Activated T-cell treated with anti-CD3 and anti-CD28 coated beads, Interleukin-2, amount 50 U/mL, for 1 hour (primary cell): ENCODE results near the gene ANXA11.
"Not testable (repeated sequence)": the region's sequence is repeated elsewhere in the genome, so short reads cannot be mapped to it uniquely, and the experiment has no call there.

Experiments used
- DNase-seq: peaks from one replicate; pipeline ENCODE4 v3.0.0-alpha.2; 2020

Gene ANXA11

DNA sequence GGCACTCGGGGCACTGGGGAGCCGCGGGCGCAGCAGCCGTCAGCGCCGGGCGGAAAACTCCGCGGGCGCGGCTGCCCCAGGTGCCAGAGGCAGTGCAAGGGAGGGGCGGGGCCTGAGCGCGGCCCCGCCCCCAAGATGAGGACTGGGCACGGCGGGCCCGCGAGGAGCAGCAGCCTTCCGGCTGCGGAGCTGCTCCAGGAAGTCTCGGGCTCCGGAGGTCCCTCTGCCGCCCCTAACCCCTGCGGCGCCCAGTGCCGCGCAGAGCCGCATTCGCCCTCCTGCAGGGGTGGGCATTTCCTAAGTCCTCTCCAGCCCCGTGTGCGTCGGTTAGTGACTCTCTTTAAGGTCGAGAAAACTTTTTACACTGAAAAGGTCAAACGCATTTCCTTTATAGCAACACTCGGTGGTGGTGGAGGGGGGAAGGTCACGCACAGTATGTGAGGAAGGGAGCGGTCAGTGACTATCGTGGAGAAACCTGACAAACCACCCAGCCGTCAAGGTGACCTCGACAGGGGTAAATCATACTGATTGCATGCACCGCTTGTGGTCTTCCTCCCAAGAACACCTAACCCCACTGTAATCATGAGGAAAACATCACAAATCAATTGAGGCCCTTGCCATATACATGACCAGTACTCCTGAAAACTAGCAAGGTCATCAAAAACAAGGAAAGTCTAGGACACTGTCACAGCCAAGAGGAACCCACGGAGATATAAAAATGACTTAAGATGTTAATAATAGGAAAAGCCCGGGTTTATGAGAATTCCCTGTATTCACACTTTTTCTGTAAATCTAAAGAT, at the start of gene ANXA11:
Gene ANXA11, minus strand, starts transcription at position 61 of the 800 bp plus-strand sequence. CDS start 32,676 bp downstream, outside the sequence.
- DNase-seq = peak; percentile 89

DNA sequence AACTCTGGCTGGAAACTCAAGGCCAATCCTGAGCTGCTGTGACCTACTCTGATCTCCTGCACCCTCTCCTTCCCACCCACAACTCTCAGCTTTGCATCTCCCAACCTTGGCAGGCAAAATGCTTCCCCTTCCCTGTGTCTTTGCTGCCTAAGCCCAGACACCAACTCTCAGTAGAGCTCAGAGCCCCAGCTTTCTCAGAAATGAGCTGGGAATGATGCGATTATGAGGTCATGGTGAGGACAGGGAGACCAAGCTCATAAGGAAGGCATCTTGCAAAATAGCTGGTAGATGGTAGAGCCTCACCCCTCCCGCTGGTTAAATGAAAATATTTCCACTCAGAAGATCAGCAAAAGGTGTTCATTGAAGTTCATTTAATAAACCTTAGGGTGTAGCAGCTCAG, 49.4 kb upstream of the ANXA11 start:
- DNase-seq = not testable (repeated sequence)

DNA sequence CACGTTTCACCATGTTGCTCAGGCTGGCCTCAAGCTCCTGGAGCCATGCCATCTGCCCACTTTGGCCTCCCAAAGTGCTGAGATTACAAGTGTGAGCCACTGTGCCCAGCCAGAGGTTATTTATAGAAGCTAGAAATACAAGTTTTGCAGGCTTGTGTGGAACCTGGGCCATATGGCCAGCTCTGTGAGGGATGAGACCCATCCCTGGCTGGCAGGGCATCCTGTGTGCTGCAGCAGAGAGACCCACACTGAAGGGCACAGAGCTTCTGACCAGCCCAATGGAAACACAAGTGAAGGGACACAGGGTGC, 48.6 kb upstream of the ANXA11 start:
- DNase-seq = not testable (repeated sequence)

DNA sequence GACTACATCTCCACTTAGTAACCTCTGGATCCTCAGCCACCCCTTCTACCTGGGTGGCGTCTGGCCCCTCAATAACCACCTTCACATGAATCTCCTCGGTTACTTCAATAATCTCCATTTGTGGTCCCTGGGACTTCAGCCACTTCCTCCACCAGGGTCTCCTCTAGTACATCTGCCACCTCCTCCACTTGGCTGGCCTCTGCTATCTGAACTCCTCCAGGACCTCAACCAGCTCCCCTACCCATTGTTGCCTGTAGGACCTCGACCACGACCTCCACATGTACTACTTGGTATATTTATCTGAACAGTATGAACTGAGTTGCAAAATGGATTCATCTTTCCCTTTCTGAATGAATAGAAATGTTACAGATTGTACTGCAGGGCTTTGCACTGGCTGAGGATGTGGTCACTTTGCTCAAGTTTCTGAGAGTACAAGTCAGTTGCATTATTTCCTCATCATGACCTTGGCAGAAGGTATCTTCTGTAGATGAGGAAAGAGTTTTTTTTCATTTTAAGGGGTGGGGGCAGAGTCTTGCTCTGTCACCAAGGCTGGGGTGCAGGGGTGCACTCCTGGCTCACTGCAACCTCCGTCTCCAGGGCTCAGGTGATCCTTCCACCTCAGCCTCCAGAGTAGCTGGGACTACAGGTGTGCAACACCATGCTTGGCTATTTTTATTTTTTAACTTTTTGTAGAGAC, 48.1 kb upstream of the ANXA11 start:
- no peak for DNase-seq

DNA sequence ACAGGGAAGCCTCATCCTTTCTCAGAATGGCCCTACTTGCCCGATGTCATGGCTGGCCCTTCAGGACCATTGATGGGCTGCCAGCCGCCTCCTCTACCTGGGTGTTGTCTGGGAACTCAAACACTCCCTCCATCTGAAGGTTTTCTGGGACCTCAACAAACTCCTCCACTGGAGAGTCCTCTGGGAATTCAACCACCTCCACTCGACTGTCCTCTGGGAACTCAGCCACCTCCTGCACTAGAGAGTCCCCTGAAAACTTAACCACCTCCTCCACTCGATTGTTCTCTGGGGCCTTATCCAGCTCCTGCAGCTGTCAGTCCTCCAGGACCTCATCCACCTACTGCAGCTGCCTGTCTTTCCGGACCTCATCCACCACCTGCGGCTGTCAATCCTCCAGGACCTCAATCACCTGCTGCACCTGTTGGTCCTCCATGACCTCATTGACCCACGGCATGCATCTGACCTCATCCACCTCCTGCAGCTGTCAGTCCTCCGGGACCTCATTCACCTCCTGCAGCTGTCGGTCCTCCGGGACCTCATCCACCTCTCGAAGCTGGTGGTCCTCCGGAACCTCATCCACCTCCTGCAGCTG, 47.1 kb upstream of the ANXA11 start:
- DNase-seq = no peak

DNA sequence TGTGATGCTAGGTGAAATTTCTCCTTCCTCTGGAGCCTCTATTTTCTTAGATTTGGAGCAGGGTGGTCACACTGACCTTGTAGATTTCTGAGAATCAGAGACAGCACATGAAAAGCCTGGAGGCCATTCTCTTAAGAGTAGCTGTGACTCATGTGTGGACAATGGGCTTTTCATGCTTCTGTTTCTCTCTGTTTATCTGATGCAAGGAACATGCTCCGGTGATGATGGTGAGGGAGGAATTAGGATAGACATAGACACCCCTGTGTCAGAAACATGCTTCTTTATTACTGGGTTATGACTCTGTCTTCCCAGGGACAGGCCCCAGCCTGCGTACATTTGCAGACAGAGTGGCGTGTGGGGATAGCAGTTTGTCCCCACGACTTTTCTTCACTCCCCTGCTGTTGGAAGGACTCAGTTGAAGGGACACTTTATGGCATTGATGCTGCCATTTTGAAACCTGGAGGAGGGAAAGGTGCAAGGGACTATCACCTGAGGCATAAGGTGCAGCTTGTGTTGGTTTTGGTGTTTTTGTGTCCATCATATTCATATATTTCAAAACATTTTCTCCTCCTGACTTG, 46.5 kb upstream of the ANXA11 start:
- DNase-seq = not testable (repeated sequence)

DNA sequence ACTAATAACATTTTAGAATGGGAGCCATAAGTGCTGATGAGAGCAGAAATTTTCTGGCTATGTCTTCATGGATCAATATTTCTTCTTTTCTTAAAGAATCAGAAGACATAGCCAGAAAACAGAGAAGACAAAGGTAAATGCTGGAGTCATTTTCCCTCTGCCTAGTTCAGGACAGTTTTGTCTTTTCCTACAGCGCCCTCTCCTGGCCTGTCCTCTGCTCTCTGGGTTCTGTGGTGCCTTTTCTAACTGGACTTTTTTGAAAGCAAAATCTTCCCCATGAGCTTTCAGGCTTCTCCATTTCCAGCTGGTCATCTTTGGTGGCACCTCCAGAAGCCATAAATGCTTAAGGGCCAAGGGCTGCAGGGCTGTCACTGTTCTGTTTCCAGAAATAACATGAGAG, 45.1 kb upstream of the ANXA11 start:
- not testable (repeated sequence) for DNase-seq

DNA sequence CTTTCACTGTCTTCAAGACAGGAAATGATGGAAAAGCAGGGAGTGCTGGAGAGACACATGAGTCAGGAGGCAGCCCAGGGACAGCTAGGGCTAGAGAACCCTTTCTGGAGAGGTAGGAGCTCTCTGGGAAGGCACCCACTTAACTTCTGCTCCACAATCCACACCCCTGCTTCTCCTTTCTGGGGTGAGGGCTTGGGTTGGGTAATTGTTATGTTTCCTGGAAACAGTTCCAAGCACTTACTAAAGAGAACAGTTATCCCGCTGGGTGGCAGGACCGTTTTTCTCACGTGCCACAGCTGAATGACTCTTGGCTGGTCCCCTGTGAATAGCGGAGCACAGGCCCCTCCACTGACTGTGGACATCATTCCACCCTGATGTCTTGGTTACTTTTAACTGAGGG, 44.6 kb upstream of the ANXA11 start:
- not testable (repeated sequence) for DNase-seq

DNA sequence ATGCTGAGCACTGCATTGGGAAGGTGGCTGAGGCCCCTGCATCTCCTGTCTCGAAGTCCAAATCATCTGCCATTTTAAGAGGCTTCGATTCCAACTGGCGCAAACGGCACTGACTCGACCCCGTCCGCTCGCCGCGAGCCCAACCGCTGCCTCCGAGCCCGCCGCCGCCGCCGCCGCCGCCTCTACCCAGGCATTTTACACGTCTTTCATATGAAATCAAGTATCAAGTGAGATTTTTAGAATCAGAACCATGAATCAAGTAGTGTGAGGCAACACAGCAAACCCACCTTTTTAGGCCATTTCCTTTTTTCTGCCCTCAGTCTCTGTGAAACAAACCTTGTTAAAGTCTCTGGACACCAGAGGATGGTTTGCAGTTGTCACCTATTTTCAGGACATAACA, 42.3 kb upstream of the ANXA11 start:
- DNase-seq = not testable (repeated sequence)

DNA sequence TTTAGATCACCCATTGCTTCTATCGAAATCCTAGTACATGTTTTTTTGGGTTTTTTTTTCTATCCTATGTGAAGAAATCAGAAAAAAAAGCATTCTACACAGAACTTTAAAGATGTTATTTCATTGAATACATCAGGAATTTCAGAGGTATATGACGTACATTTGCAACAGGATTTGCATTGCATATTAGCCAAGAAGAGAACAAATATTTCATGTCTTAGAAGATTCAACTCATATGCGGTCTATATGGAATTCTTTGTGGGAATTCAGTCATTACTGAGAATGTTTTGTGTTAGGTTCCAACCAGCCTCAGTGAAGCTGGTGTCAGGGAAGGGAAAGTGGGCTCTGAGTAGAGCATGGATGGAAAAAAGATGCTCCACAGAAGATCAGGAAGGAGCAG, 39.0 kb upstream of the ANXA11 start:
- DNase-seq = not testable (repeated sequence)

DNA sequence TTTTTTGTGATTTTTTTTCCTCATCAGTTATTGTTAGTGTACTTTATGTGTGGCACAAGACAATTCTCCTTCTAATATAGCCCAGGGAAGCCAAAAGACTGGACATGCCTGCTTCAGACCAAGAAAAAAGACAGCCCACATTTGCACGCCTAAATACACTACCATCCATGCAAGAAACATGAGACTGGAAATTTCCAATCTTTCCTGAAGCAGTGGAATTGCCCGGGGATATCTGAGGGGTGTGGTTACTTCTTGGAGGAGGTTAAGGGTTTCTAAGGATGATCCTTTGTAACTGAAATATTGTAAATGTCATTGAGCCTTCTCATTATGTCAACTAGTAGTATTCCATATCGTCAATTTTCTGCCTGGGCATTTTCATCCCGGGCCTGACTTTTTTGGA, 37.0 kb upstream of the ANXA11 start:
- not testable (repeated sequence) for DNase-seq

DNA sequence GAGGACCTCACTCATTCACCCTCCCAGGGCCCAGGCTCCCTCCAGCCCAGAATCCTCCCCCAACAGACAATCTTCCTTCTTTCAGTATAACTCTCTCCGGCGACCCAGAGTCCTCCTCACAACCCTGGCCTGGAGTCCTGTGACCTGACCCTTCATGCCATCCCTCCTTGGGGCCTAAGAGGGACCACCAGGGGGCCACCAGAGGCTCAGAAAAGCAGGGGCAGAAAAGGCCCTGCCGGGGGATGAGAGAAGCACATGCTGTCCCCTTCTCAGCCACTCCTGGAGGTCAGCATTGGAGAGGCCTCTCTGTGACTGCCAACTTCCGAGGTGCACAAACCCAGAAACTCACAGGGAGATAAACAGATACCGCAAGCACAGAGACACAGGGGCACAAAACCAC, 31.1 kb upstream of the ANXA11 start:
- DNase-seq = not testable (repeated sequence)

DNA sequence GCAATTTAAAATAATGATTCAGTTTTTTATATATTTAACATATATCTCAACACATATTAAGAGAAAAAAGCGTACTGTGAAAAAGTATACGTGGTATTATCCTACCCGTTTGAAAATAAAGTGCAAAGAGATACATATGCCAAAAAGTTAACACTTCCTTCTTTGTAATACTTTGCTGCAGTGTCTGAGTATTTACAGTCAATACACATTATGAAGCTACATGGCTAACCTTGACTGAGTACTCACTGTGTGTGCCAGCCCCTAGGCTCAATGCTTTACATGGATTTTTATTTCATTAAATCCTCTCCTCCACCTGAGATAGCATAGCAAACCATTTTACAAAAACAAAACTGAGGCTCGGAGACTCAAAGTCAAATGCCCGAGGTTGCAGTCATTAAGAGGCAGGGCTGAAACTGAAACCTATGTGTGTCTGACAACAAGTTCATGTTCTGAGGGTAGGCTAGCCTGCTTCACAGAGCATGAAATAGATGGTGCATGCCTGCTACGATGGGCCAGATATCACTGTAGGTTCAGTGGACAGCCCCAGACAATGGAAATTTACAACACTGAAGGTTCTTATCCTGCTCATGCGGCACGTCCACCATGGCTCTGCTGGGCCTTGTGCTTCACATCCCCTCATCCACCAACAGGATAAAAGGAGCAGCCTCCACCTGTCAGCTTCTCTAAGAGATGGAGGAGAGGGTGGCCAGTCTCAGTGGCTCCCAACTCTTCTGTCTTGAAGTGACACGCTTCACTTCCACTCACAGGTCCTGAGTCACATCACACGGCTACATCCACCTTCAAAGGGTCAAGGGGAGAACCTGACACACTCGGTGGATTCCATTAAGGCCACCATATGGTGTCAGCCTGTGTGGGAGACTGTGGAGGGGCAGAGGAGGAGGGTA, 29.2 kb upstream of the ANXA11 start:
- not testable (repeated sequence) for DNase-seq

DNA sequence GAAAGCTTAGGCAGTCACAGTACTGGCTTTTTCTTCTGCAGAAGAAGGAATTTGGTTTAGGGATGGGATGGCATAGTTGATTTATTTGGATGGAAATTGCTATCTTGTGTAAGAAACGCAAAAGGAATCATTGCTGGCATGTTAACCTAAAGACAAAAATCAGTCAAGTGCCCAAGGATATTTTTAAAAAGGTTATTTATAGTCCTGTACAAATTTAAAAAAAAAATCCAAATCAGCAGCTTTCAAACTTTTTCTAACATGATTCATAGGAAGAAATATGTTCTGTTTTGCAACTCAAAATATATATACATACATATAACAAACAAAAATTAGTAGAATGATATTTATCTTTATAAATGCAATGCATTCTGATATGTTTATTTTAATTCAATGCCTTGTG, 28.5 kb upstream of the ANXA11 start:
- DNase-seq = not testable (repeated sequence)

DNA sequence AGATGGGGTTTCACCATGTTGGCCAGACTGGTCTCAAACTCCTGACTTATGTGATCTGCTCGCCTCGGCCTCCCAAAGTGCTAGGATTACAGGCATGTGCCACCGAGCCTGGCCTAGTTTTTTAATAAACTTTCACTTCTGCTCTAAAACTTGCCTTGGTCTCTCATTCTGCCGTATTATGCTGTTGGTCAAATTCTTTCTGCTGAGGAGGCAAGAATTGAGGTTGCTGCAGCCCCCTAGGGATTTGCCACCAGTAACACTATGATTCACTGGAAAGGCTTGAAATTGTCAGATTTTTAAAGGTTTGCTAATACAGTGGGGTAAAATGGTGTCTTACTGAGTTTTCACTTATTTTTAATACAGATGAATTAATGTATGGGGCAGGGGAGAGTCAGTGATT, 21.4 kb upstream of the ANXA11 start:
- not testable (repeated sequence) for DNase-seq

DNA sequence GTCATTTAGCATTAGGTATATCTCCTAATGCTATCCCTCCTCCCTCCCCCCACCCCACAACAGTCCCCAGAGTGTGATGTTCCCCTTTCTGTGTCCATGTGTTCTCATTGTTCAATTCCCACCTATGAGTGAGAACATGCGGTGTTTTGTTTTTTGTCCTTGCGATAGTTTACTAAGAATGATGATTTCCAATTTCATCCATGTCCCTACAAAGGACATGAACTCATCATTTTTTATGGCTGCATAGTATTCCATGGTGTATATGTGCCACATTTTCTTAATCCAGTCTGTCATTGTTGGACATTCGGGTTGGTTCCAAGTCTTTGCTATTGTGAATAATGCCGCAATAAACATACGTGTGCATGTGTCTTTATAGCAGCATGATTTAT, 17.7 kb upstream of the ANXA11 start:
- not testable (repeated sequence) for DNase-seq

DNA sequence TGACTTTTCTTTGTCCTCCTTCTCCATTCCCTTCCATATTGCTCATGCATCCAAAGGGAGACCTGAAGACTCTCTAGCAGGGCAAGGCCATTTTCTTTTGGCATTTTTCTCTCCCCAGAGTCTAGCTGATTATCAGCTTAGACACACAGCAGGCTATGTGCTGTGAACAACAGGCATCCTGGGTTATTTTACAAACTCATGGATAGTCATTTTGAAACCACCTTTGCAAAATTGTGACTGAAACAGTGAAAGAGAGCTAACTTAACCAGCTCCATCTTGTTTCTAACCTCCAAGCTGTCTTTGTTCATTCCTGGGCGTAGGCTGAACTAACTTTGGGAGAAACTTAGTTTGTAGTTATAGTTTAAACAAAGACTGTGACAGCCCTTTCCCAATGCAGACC, 13.5 kb upstream of the ANXA11 start:
- not testable (repeated sequence) for DNase-seq

DNA sequence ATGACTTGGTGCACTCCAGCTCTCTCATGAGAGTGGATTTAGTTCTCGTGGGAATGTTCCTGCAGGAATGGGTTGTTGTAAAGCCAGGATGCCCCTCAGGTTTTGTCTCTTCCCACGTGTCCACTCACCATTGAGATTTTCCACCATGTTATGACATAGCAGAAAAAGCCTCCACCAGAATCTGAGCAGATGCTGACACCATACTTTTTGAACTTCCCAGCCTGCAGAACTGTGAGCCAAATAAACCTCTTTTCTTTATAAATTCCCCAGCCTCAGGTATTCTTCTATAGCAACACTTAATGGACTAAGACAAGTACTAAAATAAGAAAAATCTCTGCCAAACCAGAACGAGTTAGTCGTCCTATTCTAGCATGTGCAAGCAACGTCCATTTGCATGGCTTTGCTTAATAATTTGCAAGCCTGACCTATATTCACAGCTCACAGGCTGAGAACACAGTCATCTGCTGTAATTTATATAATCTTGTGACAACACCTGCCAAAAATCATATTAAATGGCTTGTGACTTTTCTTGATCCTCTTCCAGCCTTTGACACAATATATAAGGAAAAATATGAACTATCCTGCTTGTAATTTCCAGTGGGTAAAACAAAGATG, 9.1 kb upstream of the ANXA11 start:
- DNase-seq = not testable (repeated sequence)

DNA sequence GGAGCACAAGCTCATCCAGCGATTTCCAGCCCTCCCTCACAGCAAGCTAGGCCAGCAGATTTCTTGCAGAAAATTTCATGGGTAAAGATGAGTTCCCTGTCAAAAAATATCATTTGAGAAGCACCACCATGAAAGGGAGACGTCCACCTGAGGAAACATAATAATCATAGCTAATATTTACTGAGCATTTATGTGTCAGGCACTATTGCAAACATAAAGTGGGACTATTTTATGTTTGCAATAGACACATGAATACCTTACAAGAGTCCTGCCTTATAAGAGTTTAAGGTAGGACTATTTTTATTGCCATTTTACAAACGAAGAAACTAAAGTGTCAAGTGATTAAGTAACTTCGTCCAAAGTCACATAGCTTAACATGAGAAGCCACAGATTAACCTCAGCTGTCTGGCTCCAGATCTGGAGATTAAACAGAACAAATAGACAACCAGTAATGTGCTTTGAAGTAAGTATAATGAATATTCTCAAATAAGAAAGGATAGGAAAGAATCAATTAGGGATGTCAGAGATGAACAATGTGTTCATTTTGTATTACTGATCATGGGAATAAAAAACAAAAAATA, 7.3 kb upstream of the ANXA11 start:
- DNase-seq = not testable (repeated sequence)

DNA sequence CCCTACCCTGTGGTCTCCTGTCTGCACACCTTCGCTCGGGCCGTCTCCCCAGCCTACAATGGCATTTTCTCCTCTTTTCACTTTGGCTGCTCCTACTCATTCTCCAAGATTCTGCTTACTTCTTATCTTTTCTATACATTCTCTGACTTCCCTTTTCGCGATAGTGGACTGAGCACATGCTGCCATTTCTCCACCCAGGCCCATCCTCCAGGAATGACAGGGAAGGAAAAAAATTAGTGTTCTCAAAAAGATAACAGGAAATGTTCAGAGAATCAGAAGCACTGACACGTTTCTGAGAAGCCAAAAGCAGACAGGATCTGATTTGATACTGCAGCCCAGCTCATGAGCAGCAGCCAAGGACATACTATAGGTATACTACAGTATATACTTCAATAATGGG, 6.4 kb upstream of the ANXA11 start:
- no peak for DNase-seq

DNA sequence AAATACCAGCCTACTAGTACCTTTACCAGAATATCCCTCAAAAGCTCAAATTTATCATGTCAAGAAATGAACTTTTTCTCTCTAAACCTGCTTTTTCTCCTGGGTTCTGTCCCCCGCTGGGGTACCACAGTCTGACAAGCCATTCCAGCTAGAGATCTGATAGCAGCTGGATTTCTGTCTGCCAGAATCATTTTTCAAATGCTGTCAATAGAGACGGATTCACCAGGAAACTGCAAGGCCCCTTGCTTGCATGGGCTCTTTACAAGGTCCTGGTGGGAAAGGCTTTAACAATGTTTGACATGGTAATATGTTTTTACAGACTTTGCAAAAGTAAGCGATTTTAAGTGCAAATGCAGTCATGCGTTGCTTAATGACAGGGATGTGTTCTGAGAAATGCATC, 4.9 kb upstream of the ANXA11 start:
- DNase-seq = no peak
